Endometrial microvascular endothelial cells (primary cell): ENCODE measurements around the gene SSBP3. TPM values are rescaled to one million over a fixed set of nuclear protein-coding genes. Genes with fewer than 3 reads are reported as not detected.

Source experiments
- in situ Hi-C: cut with HindIII; loops from 2 replicates; pipeline ENCODE4 v1.10.0; 2017; ENCODE audit warnings: low sequenced_read_pairs, low pct_unique_long_range_greater_than_20kb; ENCODE audit errors: inconsistent ontology term
- total RNA-seq: library from RNA; depleted of rRNA; stranded (reverse); fragments of >200 nt; gene quantifications from one replicate; pipeline ENCODE4 v1.2.3, GENCODE V29; 2015; ENCODE audit errors: inconsistent ontology term

The SSBP3 gene
- total RNA-seq, 1 donor from 2014 or later, result 32.1 TPM

DNA sequence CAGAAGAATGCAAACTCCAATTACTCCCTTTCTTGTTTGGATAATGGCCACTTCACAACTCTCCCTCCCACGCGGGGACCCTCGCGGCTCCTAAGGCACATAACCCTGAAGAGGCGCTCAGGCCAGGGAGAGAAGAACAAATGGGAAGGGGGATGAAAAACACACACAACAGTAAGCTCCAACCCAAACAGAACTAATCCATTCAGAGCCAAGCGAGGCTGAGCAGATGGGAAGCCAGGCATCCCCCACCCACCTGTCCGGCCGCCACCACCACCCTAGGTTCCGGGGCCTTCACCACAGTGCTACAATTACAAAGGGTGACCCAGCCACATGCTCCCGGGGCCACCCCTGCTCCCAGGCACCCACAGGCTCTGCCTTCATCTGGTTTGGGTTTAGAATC is 104.7 kb downstream of the SSBP3 start:
- in situ Hi-C loops, result no loop called here

- in situ Hi-C loops, result no loop called here
Measured at GRCh38 chr1:54300401-54300800, 105.8 kb downstream of the SSBP3 start.

DNA sequence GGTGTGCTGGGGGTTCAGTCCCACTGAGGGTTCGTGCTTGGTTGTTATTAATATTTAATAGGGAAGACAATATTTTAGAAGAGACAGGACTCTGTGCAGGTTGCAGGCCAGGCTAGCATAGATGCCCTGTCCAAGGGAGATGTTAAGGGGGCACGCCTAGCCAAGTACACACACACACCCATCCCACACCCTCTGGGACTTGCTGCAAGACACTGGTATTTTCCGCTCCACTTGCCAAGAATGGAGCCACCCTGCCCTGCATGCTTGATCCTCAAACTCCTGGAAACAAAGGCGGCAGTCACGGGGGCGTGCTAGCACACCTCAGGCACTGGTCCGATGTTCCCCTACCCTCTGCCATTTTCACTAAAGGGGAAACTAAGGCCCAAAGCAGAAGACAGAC is 107.2 kb downstream of the SSBP3 start:
- in situ Hi-C loops, result loop anchor here (25.0 kb wide), 1 partner anchor 188 kb away; no protein-coding TSS in a partner anchor

GRCh38 chr1:54298284-54299033 is 107.7 kb downstream of the SSBP3 start:
- in situ Hi-C loops, result loop anchor here (25.0 kb wide), 1 partner anchor 189 kb away; no protein-coding TSS in a partner anchor

GRCh38 chr1:54297596-54298283 is 108.5 kb downstream of the SSBP3 start:
- in situ Hi-C loops, result loop anchor here (25.0 kb wide), 1 partner anchor 190 kb away; no protein-coding TSS in a partner anchor

DNA sequence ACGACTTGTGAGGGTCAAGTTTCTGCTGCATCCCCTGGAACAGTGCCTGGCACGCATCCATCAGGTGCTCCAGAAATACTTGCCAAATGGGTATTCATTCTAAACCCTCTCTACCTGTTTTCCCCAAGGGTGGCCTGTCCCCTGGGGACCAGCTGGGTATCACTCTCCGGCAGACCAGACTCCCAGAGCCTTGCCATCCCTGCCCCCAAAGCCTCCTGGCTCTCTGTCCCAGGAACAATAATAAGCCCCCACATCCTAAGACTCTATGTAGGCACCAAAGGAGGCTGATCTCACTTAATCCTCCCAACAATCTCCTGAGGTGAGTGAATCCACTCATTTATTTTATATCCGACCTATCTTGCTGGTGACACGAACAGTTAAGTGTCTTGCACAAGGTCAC is 109.5 kb downstream of the SSBP3 start:
- in situ Hi-C loops, result loop anchor here (25.0 kb wide), 1 partner anchor 191 kb away; no protein-coding TSS in a partner anchor

DNA sequence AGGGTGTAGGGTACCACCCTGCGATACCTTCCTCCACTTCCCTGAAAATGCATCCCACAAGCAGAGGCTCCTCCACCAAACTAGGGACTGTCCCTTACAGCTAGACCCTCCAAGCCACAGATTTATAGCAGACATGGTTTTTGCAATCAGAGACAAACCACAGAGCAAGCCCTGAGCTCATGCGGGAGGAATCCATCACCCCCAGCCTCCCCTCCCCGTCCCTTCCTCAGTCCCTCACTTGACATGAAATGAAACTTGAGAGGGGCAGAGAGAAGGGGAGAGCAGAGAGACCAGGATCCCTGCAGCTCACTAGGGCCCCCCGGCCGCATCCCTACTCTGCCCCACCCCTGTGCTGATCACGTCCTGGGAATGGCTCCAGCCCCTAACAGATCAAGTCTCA is 111.3 kb downstream of the SSBP3 start:
- in situ Hi-C loops, result loop anchor here (25.0 kb wide), 1 partner anchor 192 kb away; no protein-coding TSS in a partner anchor

DNA sequence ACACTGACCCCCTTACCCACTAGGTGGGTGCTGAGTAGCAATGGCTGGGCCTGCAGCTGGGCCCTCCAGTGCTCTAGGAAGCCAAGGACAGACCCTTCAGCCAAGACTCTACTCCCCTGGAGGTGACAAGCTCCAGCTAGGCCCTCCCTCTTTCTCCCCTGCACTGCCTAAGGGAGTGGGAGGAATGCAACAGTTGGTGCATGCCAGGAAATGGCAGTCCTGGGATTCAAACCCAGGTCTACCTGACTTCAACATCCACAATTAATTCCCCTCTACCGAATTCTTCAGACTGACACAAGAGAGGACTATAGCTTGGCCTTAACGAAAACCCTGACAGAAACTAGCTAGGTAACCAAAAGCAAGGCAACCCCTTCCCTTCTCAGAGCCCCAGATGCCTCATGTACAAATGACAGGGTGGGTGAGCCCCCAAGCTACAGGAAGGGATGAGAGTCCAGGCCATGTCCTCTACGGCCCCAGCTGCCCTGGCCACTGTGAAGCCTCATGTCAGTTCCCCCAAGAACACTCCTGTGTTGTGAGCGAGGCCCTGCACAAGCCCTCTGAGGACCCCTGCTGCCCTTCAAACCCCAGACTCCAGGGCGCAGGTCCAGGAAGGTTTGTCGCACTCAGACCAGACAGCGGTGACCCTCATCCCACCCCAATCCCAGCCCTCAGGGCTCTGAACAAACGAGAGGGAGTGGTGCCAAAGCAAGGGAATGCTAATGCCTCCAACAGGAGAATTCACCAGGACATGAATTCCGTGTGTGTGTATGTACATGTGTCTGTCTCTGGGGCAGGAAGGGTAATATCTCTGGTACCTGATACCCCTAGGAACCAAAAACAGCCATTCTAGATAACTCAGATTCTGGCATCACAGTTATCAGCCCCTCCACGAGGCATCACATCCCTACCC is 113.9 kb downstream of the SSBP3 start:
- in situ Hi-C loops, result loop anchor here (25.0 kb wide), 1 partner anchor 195 kb away; no protein-coding TSS in a partner anchor

DNA sequence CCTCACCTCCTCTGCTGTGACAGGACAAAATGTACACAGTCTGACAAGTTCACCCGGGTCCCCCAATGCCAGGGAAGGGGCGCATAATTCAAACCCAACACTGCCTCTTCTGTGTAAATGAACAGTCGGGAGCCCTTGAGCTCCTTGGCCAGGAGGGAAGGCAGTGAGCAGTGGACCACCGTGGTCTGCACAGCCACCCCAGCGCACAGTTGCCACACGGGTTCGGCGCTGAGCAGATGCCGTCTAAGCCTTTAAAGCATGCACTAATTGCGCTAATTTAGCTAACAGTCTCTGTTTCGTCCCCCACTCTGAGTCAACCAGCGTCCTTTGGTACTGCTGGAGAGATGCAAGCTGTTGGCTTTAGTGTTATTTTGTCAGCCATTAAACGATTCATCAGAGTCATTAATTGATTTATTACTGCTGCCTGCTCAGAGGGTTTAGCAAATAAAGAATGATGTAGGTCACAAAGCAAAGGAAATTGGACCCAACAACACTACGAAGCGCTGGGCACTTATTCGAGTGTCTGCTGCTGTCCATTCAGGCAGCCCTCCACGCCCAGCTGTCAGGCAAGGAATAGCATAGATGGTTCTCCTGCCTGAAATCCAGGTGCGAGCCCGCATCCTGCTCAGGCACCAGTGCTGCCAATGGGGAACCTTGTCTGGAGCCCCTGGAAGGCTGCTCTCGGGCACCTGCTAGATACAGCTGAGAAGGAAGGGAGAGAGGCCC is 114.8 kb downstream of the SSBP3 start:
- in situ Hi-C loops, result loop anchor here (25.0 kb wide), 1 partner anchor 196 kb away; no protein-coding TSS in a partner anchor

- in situ Hi-C loops, result loop anchor here (25.0 kb wide), 1 partner anchor 197 kb away; no protein-coding TSS in a partner anchor
Measured at GRCh38 chr1:54290506-54291184, 115.5 kb downstream of the SSBP3 start.

DNA sequence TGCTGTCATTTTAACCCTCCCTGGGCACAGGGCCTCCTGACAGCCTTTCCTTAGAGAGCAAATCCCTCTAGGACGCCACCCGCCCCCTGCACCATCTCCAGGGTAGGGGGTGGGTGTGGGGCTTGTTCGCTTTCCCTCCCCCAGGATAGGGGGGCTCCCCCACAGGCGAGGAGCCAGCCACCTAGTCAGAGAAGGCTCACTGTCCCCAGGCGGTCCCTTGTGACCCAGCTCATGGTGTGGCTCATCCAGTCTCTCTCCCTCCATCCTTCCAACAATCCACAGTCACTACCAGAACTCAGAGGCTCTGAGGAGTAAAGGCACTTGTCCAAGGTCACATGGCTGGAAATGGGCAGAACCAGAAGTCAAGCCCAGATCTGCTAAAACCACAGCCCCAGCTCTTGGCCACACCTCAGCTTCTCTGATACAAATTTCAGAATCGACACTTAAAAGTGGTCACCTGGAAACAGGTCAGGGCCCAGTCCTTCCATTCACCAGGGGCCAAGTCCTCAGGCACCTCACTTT is 116.4 kb downstream of the SSBP3 start:
- in situ Hi-C loops, result loop anchor here (25.0 kb wide), 1 partner anchor 198 kb away; no protein-coding TSS in a partner anchor

- in situ Hi-C loops, result loop anchor here (25.0 kb wide), 1 partner anchor 199 kb away; no protein-coding TSS in a partner anchor
Measured at GRCh38 chr1:54287801-54288211, 118.4 kb downstream of the SSBP3 start.

DNA sequence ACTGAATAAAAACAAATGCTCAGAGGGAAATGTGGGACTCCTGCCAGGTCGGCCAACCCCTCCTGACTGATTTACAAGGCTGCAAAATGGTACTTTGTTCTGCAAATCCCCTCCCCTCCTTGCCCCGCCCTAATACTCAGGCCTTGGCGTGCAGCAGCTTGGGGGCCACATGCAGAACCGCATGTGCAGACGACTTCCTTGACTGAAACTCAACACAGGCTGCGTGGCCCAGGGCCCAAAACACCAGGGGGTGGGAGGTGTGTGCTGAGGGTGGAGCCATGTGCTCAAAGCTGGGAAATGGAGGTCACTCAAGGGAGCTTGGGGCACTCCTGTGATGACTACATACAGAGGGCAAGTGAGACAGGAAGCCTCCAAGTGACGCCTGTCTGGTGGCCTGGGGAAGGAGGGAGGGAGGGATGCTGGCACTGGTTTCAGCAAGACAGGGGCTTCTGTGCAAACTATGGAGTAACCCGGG is 119.0 kb downstream of the SSBP3 start:
- in situ Hi-C loops, result loop anchor here (25.0 kb wide), 1 partner anchor 200 kb away; no protein-coding TSS in a partner anchor

DNA sequence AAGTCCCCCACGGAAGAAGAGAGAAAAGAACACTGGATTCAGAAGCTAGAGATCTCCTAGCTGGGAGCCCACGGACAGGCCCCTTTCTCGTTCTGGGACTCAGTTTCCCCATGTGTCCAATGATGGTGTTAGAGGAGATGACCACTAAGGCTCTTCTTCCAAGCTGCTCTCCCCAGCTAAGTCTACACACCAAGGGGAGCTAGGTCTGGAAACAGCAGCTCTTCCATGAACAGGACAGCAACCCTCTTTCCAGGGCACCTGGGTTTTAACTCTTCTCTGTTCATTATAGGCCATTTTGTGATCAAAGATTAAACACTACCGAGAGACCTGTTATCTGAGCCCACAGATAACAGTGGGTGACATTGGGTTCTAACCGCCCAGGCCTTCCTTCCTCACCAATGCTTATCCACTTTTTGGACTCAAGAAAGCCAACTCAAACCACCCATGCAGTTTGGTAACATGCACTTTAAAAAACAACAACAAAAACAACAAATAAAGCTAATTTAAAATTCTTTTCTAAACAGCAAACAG is 120.3 kb downstream of the SSBP3 start:
- in situ Hi-C loops, result loop anchor here (25.0 kb wide), 1 partner anchor 201 kb away; no protein-coding TSS in a partner anchor

DNA sequence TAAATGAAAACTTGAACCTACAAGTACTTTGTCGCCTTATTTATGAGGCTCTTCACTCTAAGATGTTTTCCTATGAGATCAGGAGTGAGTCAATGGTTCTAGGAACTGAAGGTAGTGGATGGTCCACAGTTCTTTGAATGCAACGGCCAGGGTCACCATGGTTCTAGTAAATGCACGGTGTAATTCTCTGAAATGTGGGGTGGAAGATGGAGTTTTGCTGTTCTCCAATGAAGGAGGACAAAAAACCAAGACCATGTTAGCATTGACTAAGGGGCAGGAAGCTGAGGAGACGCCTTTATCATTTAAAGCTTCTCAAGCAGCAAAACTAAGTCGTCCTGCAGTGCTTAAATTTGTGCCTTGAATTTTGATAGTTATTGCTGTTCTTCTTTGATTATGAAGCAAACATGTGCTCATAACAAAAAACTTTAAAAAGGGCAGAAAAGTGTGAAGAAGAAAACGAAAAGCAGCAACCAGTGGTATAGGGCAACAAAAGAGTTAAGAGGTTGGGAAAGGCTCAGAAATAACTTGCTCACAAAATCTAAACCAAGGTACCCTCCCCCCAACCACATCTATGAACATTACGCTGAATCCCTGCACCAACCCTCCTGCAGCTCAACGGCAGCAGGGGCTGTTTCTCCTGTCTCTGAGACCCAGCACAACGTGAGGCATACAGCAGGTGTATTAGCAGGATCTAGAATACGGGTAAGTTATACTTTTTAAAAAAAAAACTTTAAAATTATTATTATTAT is 121.2 kb downstream of the SSBP3 start:
- in situ Hi-C loops, result loop anchor here (25.0 kb wide), 1 partner anchor 202 kb away; no protein-coding TSS in a partner anchor
